Smooth muscle cell (in vitro differentiated cells): ENCODE measurements around the gene SURF4. TPM values are rescaled to one million over a fixed set of nuclear protein-coding genes. Genes with fewer than 3 reads are reported as not detected.
A peak's percentile ranks its signal among the peaks of the same experiment; 100 is the strongest.

Source experiments
- DNase-seq: peaks from one replicate; lab custom pipeline; 2025; ENCODE audit not compliant: unreplicated experiment; lab: John Stamatoyannopoulos, UW
- H2AFZ ChIP-seq: fragments of 200-600 bp; sonication (generic); 2 replicates; pipeline ENCODE4 v1.6.0; 2016; ENCODE audit warnings: antibody characterized with exemption, low read depth, mild to moderate bottlenecking
- H3F3A ChIP-seq: fragments of 200-600 bp; sonication (generic); 2 replicates; pipeline ENCODE4 v1.6.0; 2017; ENCODE audit warnings: antibody characterized with exemption, low read depth
- H3K27ac ChIP-seq: fragments of 200-600 bp; sonication (generic); 2 replicates; pipeline ENCODE4 v1.5.1; 2016; ENCODE audit warnings: low read depth, mild to moderate bottlenecking
- H3K27me3 ChIP-seq: fragments of 200-600 bp; sonication (generic); 2 replicates; pipeline ENCODE4 v1.6.1; 2016; ENCODE audit warnings: low read depth, mild to moderate bottlenecking
- H3K36me3 ChIP-seq: fragments of 200-600 bp; sonication (generic); 2 replicates; pipeline ENCODE4 v1.5.1; 2016; ENCODE audit warnings: low read depth
- H3K4me1 ChIP-seq: fragments of 200-600 bp; sonication (generic); 2 replicates; pipeline ENCODE4 v1.5.1; 2016; ENCODE audit warnings: low read depth
- H3K4me2 ChIP-seq: fragments of 200-600 bp; sonication (generic); 2 replicates; pipeline ENCODE4 v1.6.0; 2016; ENCODE audit warnings: mild to moderate bottlenecking
- H3K4me3 ChIP-seq: fragments of 200-600 bp; sonication (generic); 2 replicates; pipeline ENCODE4 v1.5.1; 2016; ENCODE audit warnings: mild to moderate bottlenecking
- H3K79me2 ChIP-seq: fragments of 200-600 bp; sonication (generic); 2 replicates; pipeline ENCODE4 v1.6.0; 2016; ENCODE audit warnings: low read depth, mild to moderate bottlenecking
- H3K9ac ChIP-seq: fragments of 200-600 bp; sonication (generic); 2 replicates; pipeline ENCODE4 v1.6.0; 2016; ENCODE audit warnings: low read depth
- H3K9me3 ChIP-seq: fragments of 200-600 bp; sonication (generic); replicated peaks from 2 replicates; pipeline ENCODE4 v1.5.1; 2016; ENCODE audit warnings: low read depth
- H4K20me1 ChIP-seq: fragments of 200-600 bp; sonication (generic); 2 replicates; pipeline ENCODE4 v1.6.0; 2016; ENCODE audit warnings: low read depth
- WGBS: methylation state at CpG from one replicate; pipeline ENCODE4 v1.1.7; 2016; ENCODE audit warnings: low lambda C conversion rate; 5-methylcytosine and 5-hydroxymethylcytosine counted together
- polyA plus RNA-seq: library from polyadenylated mRNA; unstranded; fragments of >200 nt; fragmentation: Nextera tagmentation; extraction: Ambion mirVana; gene quantifications from 2 replicates; pipeline ENCODE4 v1.2.1, GENCODE V29; 2016
- total RNA-seq: library from RNA; depleted of rRNA; stranded (reverse); fragments of >200 nt; gene quantifications from 2 replicates; pipeline ENCODE4 v1.2.3, GENCODE V29; 2014
- TF ChIP-seq, protein P1 (sequence below): fragments of 200-600 bp; sonication (generic); IDR thresholded peaks from 2 replicates; pipeline ENCODE4 v1.5.1; 2017; ENCODE audit warnings: borderline replicate concordance, mild to moderate bottlenecking, antibody characterized with exemption; ENCODE audit not compliant: insufficient read depth, poor library complexity, severe bottlenecking

Gene SURF4
- total and polyA plus RNA-seq, 2 experiments from 2014 or later: 353 to 396 TPM

DNA sequence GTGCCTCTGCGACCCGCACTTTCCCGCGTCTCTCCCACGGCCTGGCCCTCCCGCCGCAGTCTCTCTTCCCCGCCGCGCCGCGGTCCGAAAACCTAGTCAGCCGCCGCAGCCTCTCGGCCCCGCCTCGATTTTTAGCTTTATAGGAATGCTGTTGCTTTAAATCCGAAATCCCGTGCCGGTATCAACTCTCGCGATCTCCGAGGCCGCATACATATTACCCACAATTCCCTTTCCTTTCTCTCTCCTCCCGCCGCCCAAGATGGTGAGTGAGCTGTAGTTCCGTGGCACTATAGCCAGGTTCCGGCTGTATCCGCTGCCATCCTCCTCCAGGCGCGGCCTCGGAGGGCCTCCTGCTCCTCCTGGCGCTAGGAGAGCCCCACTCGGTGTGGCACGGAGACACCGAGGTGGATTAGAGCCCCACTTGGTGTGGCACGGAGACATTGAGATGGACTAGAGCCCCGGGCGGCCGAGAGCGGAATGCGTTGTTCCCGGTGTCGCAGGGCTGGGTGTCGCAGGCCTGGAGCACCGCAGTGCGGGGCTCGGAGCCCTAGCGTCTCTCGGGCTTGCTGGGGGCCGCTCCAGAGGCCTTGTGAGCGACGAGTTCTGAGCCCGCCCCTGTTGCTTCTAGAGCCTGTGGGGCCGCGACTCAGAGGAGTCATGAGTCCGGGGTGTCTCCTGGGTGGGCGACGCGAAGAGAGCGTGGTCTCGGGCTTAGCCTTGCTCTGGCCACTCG lies 27.7 kb downstream of the SURF4 start, which contains the start of the genes MED22 and RPL7A:
Gene MED22 (minus strand): TSS at position 147 of the 733 bp plus-strand sequence. CDS start 1,469 bp downstream, outside the sequence.
Gene RPL7A (plus strand): TSS at position 234 of the 733 bp plus-strand sequence. CDS start 26 bp downstream, at position 260.
- DNase-seq: peak; percentile 73

DNA sequence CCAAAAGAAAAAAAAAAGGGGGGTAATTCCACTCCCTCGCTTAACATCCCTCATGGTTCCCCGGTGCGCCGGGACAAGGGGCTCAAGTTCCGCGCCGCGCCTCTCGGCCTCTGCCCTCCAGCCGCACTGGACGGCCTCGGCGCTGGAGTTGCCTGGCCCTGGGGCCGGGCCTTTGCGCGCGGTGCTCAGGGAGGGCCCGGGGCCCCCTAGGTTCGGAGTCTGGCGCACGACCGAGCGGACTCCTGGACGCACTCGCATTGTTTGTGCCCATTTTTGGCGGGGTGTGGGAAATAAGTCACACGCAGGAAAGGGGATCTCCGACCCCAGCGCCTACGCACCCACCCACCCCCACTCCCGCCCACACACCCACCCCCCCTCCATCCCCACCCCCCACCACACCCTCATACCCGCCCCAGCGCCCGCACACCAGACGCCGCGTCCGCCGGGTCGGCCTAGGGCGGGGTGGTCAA lies 28.3 kb downstream of the SURF4 start:
- peaks cover 65% of the 10 kb centered on the region for H4K20me1 ChIP-seq
- peak overlapping the region; percentile 96 for H3K4me2 ChIP-seq
- peak overlapping the region; percentile 96 for H3K9ac ChIP-seq
- H3K4me3 ChIP-seq: peak overlapping the region; percentile 85
- peak overlapping the region; percentile 97 for H3K27ac ChIP-seq
- H3K4me1 ChIP-seq: peaks cover 13% of the 10 kb centered on the region
- no peak for DNase-seq
- WGBS: 1% methylated on average over 31 of the region's 41 CpGs
- no peaks in the 10 kb centered on the region for H3K9me3 ChIP-seq
- H2AFZ ChIP-seq: no peak overlapping the region
- no peaks in the 10 kb centered on the region for H3K27me3 ChIP-seq
- TF ChIP-seq, protein P1, sequence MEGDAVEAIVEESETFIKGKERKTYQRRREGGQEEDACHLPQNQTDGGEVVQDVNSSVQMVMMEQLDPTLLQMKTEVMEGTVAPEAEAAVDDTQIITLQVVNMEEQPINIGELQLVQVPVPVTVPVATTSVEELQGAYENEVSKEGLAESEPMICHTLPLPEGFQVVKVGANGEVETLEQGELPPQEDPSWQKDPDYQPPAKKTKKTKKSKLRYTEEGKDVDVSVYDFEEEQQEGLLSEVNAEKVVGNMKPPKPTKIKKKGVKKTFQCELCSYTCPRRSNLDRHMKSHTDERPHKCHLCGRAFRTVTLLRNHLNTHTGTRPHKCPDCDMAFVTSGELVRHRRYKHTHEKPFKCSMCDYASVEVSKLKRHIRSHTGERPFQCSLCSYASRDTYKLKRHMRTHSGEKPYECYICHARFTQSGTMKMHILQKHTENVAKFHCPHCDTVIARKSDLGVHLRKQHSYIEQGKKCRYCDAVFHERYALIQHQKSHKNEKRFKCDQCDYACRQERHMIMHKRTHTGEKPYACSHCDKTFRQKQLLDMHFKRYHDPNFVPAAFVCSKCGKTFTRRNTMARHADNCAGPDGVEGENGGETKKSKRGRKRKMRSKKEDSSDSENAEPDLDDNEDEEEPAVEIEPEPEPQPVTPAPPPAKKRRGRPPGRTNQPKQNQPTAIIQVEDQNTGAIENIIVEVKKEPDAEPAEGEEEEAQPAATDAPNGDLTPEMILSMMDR: no peak
- H3K36me3 ChIP-seq: no peaks in the 10 kb centered on the region
- peaks cover 45% of the 10 kb centered on the region for H3K79me2 ChIP-seq
- peaks cover 36% of the 10 kb centered on the region for H3F3A ChIP-seq

More for the DNA sequence above, 27.7 kb downstream of the SURF4 start, which contains the start of the genes MED22 and RPL7A:
- Histone ChIP-seq H3K27ac (peak within 1 kb of the TSS; percentile 97), H3K36me3 (no peaks in the 10 kb centered on the region), H2AFZ (peak within 1 kb of the TSS; percentile 20), H3K79me2 (peaks cover 45% of the 10 kb centered on the region), H3K4me1 (peaks cover 13% of the 10 kb centered on the region), H3F3A (peaks cover 41% of the 10 kb centered on the region), H3K27me3 (no peaks in the 10 kb centered on the region), H3K9me3 (no peaks in the 10 kb centered on the region), H3K9ac (peak within 1 kb of the TSS; percentile 96), H3K4me3 (peak within 1 kb of the TSS; percentile 85), H3K4me2 (peak within 1 kb of the TSS; percentile 96), H4K20me1 (peaks cover 65% of the 10 kb centered on the region)
- TF ChIP-seq, protein P1: no peak
- under 1% methylated on average over 64 of the region's 64 CpGs for WGBS

DNA sequence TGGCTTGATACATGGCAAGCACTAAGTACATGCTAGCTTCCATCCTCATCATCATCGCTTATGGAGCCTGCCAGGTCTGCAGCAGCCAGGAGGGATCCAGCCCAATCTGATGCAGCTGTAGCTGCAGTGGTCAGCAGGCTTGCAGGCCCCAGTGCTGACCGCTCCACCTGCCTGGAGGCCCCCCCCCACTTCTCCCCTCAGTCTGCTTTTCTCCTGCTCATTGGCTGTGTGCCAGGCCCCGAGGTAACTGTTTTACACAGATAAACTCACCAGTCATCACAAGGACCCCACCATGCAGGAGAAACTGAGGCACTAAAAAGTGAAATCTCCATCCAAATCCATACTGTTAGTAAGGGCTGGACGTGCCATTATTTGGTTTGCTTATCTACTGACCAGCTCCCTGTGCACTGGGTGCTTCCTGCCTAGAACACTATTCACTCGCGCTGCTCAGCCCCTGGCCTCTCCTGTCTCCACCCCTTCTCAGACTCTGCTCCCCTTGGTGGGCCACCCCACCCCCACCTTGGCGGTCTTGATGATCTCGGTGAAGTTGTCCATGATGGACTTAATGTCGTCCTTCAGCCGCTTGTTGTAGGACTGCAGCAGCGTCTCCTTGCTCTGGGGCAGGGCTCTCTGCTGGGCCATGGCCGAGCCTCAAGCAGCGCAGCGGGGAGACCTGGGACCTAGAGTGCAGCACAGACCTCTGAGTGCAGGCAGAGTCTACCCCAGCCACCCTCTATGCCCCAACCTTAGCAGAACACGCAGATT lies 29.7 kb downstream of the SURF4 start:
- no peaks in the 10 kb centered on the region for H3K27me3 ChIP-seq
- no peak overlapping the region for H3K27ac ChIP-seq
- no peak overlapping the region for H2AFZ ChIP-seq
- peaks cover 52% of the 10 kb centered on the region for H4K20me1 ChIP-seq
- H3K79me2 ChIP-seq: peaks cover 45% of the 10 kb centered on the region
- TF ChIP-seq, protein P1: no peak
- H3K4me3 ChIP-seq: peak overlapping the region; percentile 85
- H3K36me3 ChIP-seq: no peaks in the 10 kb centered on the region
- H3K9ac ChIP-seq: no peak overlapping the region
- WGBS: 82% methylated on average over 15 of the region's 15 CpGs
- H3F3A ChIP-seq: peaks cover 23% of the 10 kb centered on the region
- no peak for DNase-seq
- H3K4me2 ChIP-seq: peak overlapping the region; percentile 96
- H3K4me1 ChIP-seq: peaks cover 13% of the 10 kb centered on the region
- H3K9me3 ChIP-seq: no peaks in the 10 kb centered on the region
